ENCODE results near the gene MIPEP.

MIPEP gene

GRCh38 chr13:23789576-23790346 lies 99.4 kb downstream of the MIPEP start:
- FAIRE-seq: no peak
- no peak for DNase-seq (ENCODE audit: insufficient read length, low spot score)
- TF ChIP-seq CTCF (IDR thresholded peaks at IDR 0.05; ENCODE audit: insufficient read depth, missing control alignments): no peak

- no peak for TF ChIP-seq CTCF (IDR thresholded peaks at IDR 0.05; ENCODE audit: insufficient read depth, missing control alignments)
- no peak for DNase-seq (ENCODE audit: insufficient read length, low spot score)
- FAIRE-seq: no peak
Measured at GRCh38 chr13:23788459-23788858, 100.7 kb downstream of the MIPEP start.

GRCh38 chr13:23787464-23787863 lies 101.7 kb downstream of the MIPEP start:
- no peak for TF ChIP-seq CTCF (IDR thresholded peaks at IDR 0.05; ENCODE audit: insufficient read depth, missing control alignments)
- FAIRE-seq: no peak
- no peak for DNase-seq (ENCODE audit: insufficient read length, low spot score)

GRCh38 chr13:23786607-23787006 lies 102.6 kb downstream of the MIPEP start:
- FAIRE-seq: no peak
- no peak for TF ChIP-seq CTCF (IDR thresholded peaks at IDR 0.05; ENCODE audit: insufficient read depth, missing control alignments)
- no peak for DNase-seq (ENCODE audit: insufficient read length, low spot score)

- FAIRE-seq: no peak
- no peak for DNase-seq (ENCODE audit: insufficient read length, low spot score)
- no peak for TF ChIP-seq CTCF (IDR thresholded peaks at IDR 0.05; ENCODE audit: insufficient read depth, missing control alignments)
Measured at GRCh38 chr13:23778879-23779278, 110.3 kb downstream of the MIPEP start.

- no peak for FAIRE-seq
- TF ChIP-seq CTCF (IDR thresholded peaks at IDR 0.05; ENCODE audit: insufficient read depth, missing control alignments): no peak
Measured at GRCh38 chr13:23778002-23778652, 111.1 kb downstream of the MIPEP start.

GRCh38 chr13:23777575-23777870 lies 111.7 kb downstream of the MIPEP start:
- no peak for TF ChIP-seq CTCF (IDR thresholded peaks at IDR 0.05; ENCODE audit: insufficient read depth, missing control alignments)
- no peak for DNase-seq (ENCODE audit: insufficient read length, low spot score)
- no peak for FAIRE-seq

More at GRCh38 chr13:23778002-23778652, 111.1 kb downstream of the MIPEP start:
- DNase-seq (ENCODE audit: insufficient read length, low spot score): no peak
